NB4 (cell line): ENCODE data around the gene CIDEC.

ENCODE experiments used
- DNase-seq: peaks from one replicate; pipeline ENCODE4 v3.0.0; 2010; ENCODE audit warnings: low read depth
- H3K4me3 ChIP-seq: one replicate; pipeline ENCODE4 v1.5.1; 2011; ENCODE audit warnings: mild to moderate bottlenecking, low read depth, low read length, moderate library complexity
- CTCF ChIP-seq: IDR thresholded peaks from one replicate; pipeline ENCODE4 v1.5.1; 2012; ENCODE audit warnings: low read depth, low read length
- MAX ChIP-seq: IDR thresholded peaks from 2 replicates; pipeline ENCODE4 v1.6.1; 2011; ENCODE audit warnings: low read depth, low read length
- MYC ChIP-seq: IDR thresholded peaks from 2 replicates; pipeline ENCODE4 v1.6.1; 2011; ENCODE audit warnings: low read depth, low read length
- POLR2A ChIP-seq: IDR thresholded peaks from 2 replicates; pipeline ENCODE4 v1.6.1; 2011; ENCODE audit warnings: mild to moderate bottlenecking; ENCODE audit not compliant: insufficient read length; ENCODE audit errors: extremely low read depth

The CIDEC gene, protein sequence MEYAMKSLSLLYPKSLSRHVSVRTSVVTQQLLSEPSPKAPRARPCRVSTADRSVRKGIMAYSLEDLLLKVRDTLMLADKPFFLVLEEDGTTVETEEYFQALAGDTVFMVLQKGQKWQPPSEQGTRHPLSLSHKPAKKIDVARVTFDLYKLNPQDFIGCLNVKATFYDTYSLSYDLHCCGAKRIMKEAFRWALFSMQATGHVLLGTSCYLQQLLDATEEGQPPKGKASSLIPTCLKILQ

GRCh38 chr3:9879830-9880549 is at the start of gene CIDEC:
TSS of gene CIDEC (minus strand) at chr3:9880253. CDS start at chr3:9878486, 1,767 bp downstream.
- DNase-seq = no peak
- TF ChIP-seq MYC (no peak), POLR2A (no peak), CTCF (no peak), MAX (no peak)
- no peak within 1 kb of the TSS for H3K4me3 ChIP-seq

DNA sequence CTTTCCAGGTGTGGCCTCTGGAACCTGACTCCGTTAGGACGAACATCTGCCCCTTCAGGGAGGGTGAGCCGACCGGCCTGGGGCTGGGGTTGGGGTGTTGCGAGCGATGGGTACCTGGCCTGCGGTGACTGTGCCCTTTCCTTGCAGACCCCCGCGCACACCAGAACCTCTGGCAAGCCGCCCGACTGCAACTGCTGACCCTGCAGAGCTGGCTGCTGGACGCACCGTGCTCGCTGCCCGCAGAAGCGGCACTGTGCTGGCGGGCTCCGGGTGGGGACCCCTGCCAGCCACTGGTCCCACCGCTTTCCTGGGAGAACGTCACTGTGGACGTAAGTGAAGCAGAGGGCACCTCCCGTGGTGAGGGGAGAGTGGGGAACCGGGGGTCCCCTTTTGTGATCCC is 48.1 kb upstream of the CIDEC start:
- DNase-seq = no peak
- no peak overlapping the region for H3K4me3 ChIP-seq
- TF ChIP-seq MAX = no peak

DNA sequence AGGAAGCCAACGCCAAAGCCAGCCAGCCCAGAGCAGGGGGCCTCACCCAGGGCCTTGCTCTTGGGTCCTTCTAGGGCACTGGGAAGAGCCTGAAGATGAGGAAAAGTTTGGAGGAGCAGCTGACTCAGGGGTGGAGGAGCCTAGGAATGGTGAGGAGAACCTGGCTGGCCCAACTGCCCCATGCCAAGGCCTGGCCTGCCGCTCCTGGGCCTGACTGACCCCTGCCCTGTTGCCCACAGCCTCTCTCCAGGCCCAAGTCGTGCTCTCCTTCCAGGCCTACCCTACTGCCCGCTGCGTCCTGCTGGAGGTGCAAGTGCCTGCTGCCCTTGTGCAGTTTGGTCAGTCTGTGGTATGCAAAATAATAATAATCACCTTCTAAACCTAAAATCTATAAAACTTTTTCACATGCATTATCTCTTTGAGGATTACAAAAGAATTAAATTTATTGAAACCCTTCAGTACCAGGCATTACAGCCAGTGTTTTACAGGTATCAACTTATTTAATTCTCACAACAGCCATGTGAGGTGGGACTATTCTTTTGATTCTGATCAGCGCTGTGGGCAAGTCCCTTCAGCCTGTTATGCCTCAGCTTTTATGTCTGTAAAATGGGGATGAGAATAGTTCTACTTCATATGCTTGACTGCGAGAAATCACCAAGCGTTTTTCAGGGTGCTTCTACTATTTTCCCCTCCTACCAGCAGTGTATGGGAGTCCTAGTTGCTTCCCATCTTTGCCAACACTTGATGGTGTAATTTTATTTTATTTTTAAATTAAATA is 38.4 kb upstream of the CIDEC start:
- TF ChIP-seq CTCF (no peak), MYC (no peak), MAX (no peak), POLR2A (no peak)
- no peak overlapping the region for H3K4me3 ChIP-seq
- no peak for DNase-seq

DNA sequence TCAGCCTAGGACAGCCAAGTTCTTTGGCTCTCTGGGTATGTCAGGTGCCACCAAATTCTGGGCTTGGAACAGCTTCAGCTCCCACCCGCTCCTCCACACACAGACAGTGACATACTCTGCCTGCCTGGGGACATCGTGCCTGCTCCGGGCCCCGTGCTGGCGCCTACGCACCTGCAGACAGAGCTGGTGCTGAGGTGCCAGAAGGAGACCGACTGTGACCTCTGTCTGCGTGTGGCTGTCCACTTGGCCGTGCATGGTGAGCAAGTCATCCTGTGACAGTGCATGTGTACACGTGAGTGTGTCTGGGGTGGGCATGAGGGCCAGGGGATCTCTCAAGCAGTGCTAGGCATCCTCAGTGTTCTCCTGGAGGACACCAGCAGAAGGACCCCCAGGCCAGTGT is 37.8 kb upstream of the CIDEC start:
- TF ChIP-seq POLR2A (no peak), MYC (no peak), CTCF (no peak), MAX (no peak)
- DNase-seq = no peak
- H3K4me3 ChIP-seq = no peak overlapping the region

DNA sequence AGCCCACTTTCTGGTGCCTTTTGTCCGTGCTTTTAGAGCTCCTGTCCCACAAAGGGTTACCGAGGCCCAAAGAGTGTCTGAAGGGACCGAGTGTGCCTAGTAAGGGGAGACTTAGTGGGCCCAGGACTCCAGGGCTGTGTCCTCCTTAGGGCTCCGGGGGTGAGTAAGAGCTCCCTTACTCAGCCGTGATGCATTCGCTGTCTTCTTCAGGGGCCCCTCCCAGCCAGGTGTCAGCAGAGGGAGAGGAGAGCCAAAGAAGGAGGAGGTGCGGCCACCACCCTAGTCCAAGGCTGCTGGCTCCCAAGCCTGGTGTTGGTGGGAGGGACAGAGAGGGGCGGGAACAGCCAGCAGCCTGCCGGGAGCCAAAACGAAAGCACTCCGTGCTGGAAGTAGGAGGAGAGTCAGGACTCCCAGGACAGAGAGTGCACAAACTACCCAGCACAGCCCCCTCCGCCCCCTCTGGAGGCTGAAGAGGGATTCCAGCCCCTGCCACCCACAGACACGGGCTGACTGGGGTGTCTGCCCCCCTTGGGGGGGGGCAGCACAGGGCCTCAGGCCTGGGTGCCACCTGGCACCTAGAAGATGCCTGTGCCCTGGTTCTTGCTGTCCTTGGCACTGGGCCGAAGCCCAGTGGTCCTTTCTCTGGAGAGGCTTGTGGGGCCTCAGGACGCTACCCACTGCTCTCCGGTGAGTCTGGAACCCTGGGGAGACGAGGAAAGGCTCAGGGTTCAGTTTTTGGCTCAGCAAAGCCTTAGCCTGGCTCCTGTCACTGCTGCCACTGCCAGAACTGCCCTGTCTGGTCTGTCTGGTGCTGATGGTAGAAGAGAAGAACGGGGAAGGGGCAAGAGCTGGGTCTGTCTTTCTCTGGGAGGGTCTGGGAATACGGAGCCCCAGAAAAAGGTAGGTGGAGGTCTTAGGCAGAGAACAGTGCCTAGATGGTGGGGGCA is 37.0 kb upstream of the CIDEC start, which contains the start of gene IL17RC:
Gene IL17RC (plus strand): TSS at position 365 of the 947 bp plus-strand sequence. CDS start 218 bp downstream, at position 583.
- peak within 1 kb of the TSS; percentile 65 for H3K4me3 ChIP-seq
- peak; percentile 59 for DNase-seq
- TF ChIP-seq MYC (no peak), MAX (no peak), CTCF (no peak)
